ENCODE data around the gene EIF3A.

EIF3A gene

GRCh38 chr10:119060107-119060506, 20.5 kb downstream of the EIF3A start:
- no peak for DNase-seq (ENCODE audit: low read depth)
- TF ChIP-seq CTCF (IDR thresholded peaks at IDR 0.05; ENCODE audit: low read length, missing control alignments): no peak
- no peak overlapping the region for H3K4me3 ChIP-seq (replicated peaks; ENCODE audit: low read depth, low read length)

GRCh38 chr10:119059557-119059956, 21.1 kb downstream of the EIF3A start:
- TF ChIP-seq CTCF (IDR thresholded peaks at IDR 0.05; ENCODE audit: low read length, missing control alignments): no peak
- DNase-seq (ENCODE audit: low read depth): no peak
- H3K4me3 ChIP-seq (replicated peaks; ENCODE audit: low read depth, low read length): no peak overlapping the region

- no peak for TF ChIP-seq CTCF (IDR thresholded peaks at IDR 0.05; ENCODE audit: low read length, missing control alignments)
- no peak overlapping the region for H3K4me3 ChIP-seq (replicated peaks; ENCODE audit: low read depth, low read length)
- DNase-seq (ENCODE audit: low read depth): no peak
These were observed 22.6 kb downstream of the EIF3A start for GRCh38 chr10:119058010-119058409.

- no peak for TF ChIP-seq CTCF (IDR thresholded peaks at IDR 0.05; ENCODE audit: low read length, missing control alignments)
- no peak overlapping the region for H3K4me3 ChIP-seq (replicated peaks; ENCODE audit: low read depth, low read length)
- no peak for DNase-seq (ENCODE audit: low read depth)
These were observed 25.1 kb downstream of the EIF3A start for GRCh38 chr10:119055472-119055871.

- no peak overlapping the region for H3K4me3 ChIP-seq (replicated peaks; ENCODE audit: low read depth, low read length)
- no peak for TF ChIP-seq CTCF (IDR thresholded peaks at IDR 0.05; ENCODE audit: low read length, missing control alignments)
- no peak for DNase-seq (ENCODE audit: low read depth)
These were observed 28.8 kb downstream of the EIF3A start for GRCh38 chr10:119051775-119052174.

- no peak for DNase-seq (ENCODE audit: low read depth)
- TF ChIP-seq CTCF (IDR thresholded peaks at IDR 0.05; ENCODE audit: low read length, missing control alignments): no peak
These were observed 30.8 kb downstream of the EIF3A start for GRCh38 chr10:119049777-119050176.

GRCh38 chr10:119049361-119049760, 31.3 kb downstream of the EIF3A start:
- no peak for TF ChIP-seq CTCF (IDR thresholded peaks at IDR 0.05; ENCODE audit: low read length, missing control alignments)
- H3K4me3 ChIP-seq (replicated peaks; ENCODE audit: low read depth, low read length): no peak overlapping the region
- DNase-seq (ENCODE audit: low read depth): no peak

More at GRCh38 chr10:119049777-119050176, 30.8 kb downstream of the EIF3A start:
- H3K4me3 ChIP-seq (replicated peaks; ENCODE audit: low read depth, low read length): no peak overlapping the region
